Embryonic facial prominence (tissue), 1 donor: ENCODE data around the gene PCNT.

Experiments
- DNase-seq: peaks from one replicate; pipeline ENCODE4 v3.0.0-alpha.2; 2016; ENCODE audit errors: extremely low spot score

PCNT gene

GRCh38 chr21:46478910-46479309 lies 155.0 kb downstream of the PCNT start:
- DNase-seq: no peak

DNA sequence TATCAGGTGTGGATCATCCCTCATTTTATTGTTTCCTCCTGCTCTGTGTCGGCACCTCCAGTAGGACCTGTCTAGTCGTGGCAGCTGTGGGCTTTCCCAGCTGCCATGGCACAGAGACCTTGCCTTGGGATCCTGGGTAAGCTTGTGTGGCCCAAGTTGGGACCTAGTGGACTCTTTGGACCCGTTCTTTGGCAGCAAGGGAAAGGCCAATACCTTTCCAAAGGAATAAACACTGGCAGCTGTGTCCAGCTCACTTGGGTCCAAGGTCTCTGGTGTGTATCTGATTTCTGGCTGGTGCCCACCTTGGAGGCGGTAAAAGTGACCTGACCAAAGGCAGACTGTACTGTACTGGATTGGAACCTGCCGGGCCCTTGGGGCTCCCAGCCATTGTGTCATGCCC lies 156.5 kb downstream of the PCNT start:
- no peak for DNase-seq

- no peak for DNase-seq
Observed at GRCh38 chr21:46482225-46482845, 158.4 kb downstream of the PCNT start.

- DNase-seq: no peak
Observed at GRCh38 chr21:46482846-46483231, 158.9 kb downstream of the PCNT start.

DNA sequence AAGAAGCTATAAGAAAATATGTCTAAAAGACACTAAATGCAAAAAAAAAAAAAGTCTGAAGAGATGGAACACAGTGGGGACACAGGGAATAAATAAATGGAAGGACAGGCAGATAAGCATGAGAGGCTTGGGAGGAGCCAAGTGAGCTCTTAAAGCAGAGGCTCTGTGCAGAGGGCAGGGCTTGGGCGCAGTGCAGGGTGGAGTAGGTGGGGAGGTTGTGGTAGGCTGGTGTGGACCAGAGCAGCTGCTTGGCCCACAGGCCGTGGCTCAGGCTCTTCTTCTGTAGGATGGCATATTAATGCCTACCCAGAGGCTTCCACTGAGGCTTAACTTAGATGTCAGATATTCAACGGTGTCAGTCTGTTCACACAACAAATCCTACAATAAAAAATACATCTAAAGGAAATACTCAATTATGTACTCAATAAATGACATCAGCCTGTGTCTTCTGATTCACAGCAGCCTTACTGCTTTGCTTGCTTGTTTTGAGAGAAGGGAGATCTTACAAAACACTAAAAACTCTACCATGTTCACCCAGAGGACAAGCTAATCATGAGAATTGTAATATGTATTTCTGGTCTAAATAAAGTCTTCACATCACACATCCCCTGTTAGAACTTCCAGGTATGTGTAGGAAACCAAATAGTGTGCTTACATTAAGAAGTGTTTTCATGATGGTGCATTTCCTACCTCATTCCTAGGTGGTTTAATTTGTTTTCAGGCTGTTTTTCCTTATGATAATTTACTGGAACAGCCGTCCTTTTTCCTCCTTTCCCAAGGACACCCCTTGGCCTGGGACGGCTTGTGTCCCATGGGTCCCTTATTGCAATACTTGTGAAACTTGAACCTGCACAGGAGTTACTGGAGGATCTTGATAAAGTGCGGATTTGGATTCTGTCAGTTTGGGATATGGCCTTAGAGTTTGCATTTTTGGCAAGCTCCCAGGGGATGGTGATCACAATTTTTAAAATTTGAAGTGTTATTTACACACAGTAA lies 159.6 kb downstream of the PCNT start:
- no peak for DNase-seq

DNA sequence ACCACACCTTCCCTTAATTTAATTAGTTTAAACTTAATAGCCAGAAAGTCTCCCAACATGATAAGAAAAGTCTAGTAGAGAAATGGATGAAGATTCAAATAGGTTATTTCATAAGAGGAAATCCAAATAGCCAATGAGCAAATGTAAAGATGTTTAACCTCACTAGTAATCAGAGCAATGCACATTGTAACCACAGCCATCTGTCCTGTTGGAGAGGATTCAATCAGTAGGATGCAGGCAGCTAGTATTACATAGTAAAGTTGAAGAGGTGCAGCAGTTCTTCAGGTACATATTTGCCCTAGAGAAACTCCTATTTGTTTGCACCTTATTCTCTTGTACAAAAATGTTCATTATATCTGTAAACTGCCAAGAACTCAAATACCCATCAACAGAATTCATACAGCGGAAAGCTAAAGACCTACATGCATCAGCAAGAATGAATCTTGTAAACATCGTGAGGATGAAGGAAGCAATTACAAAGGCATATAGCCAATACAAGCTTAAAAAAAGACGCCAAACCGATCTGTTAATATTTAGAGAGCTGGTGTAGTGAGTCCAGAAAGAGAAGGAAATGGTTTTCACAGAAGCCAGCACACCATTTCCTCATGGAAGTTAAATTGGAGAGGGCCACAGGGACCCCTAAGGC lies 162.6 kb downstream of the PCNT start:
- DNase-seq: no peak

- DNase-seq: no peak
Observed at GRCh38 chr21:46489162-46489663, 165.3 kb downstream of the PCNT start.

- no peak for DNase-seq
Observed at GRCh38 chr21:46489800-46490199, 165.8 kb downstream of the PCNT start.

DNA sequence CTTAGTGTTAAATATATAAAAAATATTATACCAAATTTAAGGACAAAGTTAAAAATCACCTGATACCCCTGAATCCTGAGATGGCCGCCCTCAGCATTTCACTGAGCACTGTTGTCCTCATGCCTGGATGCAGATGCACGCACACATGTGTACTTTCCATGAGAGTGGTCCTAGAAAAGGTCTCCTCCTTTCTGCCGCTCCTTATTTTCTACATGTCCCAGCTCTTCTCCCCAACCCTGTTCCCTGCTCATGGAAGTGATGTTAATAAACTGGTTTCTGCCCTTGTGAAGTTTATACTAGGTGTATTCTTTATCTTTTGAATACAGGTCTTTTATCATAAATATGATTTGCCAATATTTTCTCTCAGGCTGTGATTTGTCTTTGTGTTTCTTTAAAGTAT lies 167.6 kb downstream of the PCNT start:
- no peak for DNase-seq

DNA sequence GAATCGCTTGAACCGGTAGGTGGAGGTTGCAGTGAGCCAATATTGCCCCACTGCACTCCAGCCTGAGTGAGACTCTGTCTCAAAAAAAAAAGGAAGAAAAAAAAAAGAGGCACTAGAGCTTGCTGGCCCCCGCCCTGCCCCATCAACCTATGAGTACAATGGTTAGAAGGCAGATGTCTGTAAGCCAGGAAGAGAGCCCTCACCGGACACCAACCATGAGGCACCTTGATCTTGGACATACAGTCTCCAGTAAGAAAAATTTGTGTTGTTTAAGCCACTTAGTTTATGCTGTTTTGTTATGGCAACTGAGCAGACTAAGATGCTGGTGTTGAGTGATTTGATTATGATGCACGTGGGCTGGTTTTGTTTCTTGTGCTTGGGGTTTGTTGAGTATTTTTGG lies 168.9 kb downstream of the PCNT start:
- no peak for DNase-seq

GRCh38 chr21:46493828-46494227 lies 169.9 kb downstream of the PCNT start:
- DNase-seq: no peak
